ENCODE results near the gene PGAM5. TPM values are rescaled to one million over a fixed set of nuclear protein-coding genes. Genes with fewer than 3 reads are reported as not detected.
A peak's percentile ranks its signal among the peaks of the same experiment; 100 is the strongest.

PGAM5 gene
- total and polyA plus RNA-seq, 3 donors from 2014 or later, result 37.2 to 48.0 (median 40.9) TPM

GRCh38 chr12:132695431-132695830 lies 15.2 kb upstream of the PGAM5 start:
- no peaks in the 10 kb centered on the region for H3K4me1 ChIP-seq
- no peak for TF ChIP-seq CTCF (IDR thresholded peaks at IDR 0.05)
- H3K9me3 ChIP-seq, result no peaks in the 10 kb centered on the region
- WGBS, 2 donors, result 80 to 83% methylated on average over 12 of the region's 12 CpGs
- H3K27me3 ChIP-seq, result no peaks in the 10 kb centered on the region
- H3K4me3 ChIP-seq, result no peak overlapping the region
- H3K27ac ChIP-seq, result no peak overlapping the region
- DNase-seq, result peak; percentile 48
- no peaks in the 10 kb centered on the region for H3K36me3 ChIP-seq (ENCODE audit: low read depth, missing control alignments)
- intact Hi-C loops (cut with DNase I; ENCODE audit: low total_unique reads), result no loop called here

GRCh38 chr12:132698341-132698740 lies 12.3 kb upstream of the PGAM5 start:
- Histone ChIP-seq H3K4me3 (no peak overlapping the region), H3K4me1 (no peaks in the 10 kb centered on the region), H3K27me3 (no peaks in the 10 kb centered on the region), H3K36me3 (ENCODE audit: low read depth, missing control alignments) (no peaks in the 10 kb centered on the region), H3K27ac (no peak overlapping the region), H3K9me3 (no peaks in the 10 kb centered on the region)
- DNase-seq, result no peak
- intact Hi-C loops (cut with DNase I; ENCODE audit: low total_unique reads), result no loop called here
- WGBS, 2 donors, result 94 to 95% methylated on average over 5 of the region's 5 CpGs
- no peak for TF ChIP-seq POLR2A (IDR thresholded peaks at IDR 0.05)

DNA sequence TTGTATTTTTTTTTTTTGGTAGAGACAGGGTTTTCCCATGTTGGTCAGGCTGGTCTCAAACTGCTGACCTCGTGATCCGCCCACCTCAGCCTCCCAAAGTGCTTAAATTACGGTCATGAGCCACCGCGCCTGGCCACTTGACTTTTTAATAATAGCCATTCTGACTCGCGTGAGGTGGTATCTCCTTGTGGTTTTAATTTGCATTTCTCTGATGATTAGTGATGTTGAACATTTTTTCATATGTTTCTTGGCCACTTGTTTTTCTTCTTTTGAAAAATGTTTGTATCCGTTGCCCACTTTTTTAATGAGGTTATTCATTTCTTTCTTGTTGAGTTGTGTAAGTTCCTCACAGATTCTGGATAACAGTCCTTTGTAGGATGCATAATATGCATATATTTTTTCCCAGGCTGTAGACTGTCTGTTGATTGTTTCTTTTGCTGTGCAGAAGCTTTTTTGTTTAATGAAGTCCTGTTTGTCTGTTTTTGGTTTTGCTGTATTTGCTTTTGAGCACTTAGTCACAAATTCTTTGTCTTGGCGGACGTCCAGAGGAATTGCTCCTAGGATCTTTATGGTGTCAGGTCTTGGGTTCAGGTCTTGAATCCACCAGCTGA lies 10.3 kb upstream of the PGAM5 start:
- no peak overlapping the region for H3K27ac ChIP-seq
- 94 to 97% methylated on average over 10 of the region's 10 CpGs for WGBS, 2 donors
- TF ChIP-seq CTCF (IDR thresholded peaks at IDR 0.05) (no peak), POLR2A (IDR thresholded peaks at IDR 0.05) (no peak)
- no peak overlapping the region for H3K4me3 ChIP-seq
- H3K36me3 ChIP-seq (ENCODE audit: low read depth, missing control alignments), result no peaks in the 10 kb centered on the region
- H3K27me3 ChIP-seq, result no peaks in the 10 kb centered on the region
- intact Hi-C loops (cut with DNase I; ENCODE audit: low total_unique reads), result no loop called here
- H3K9me3 ChIP-seq, result no peaks in the 10 kb centered on the region
- H3K4me1 ChIP-seq, result no peaks in the 10 kb centered on the region
- DNase-seq, result no peak

DNA sequence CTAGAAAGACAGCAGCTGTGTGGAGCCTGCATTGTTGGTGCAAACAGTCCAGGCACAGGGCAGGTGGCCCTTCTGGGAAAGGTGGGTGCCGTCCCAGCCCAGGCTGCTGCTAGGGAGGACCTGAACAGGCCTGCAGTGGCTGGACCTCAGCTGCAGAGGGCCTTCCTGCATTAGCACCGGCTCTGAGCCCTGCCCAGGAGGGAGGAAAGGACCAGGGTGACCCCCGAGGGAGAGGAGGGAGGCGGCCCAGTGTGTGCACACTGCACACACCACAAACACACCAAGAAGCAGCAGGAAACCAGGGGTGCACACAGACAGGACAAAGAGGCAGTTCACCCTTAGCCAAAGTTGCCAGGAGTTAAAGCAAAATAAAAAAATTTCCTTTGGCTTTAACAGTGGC lies 8.0 kb upstream of the PGAM5 start:
- intact Hi-C loops (cut with DNase I; ENCODE audit: low total_unique reads), result no loop called here
- Histone ChIP-seq H3K4me3 (no peak overlapping the region), H3K9me3 (no peaks in the 10 kb centered on the region), H3K27ac (no peak overlapping the region), H3K36me3 (ENCODE audit: low read depth, missing control alignments) (no peaks in the 10 kb centered on the region), H3K27me3 (no peaks in the 10 kb centered on the region), H3K4me1 (no peaks in the 10 kb centered on the region)
- WGBS, 2 donors, result 70 to 71% methylated on average over 2 to 4 of the region's 4 CpGs
- no peak for DNase-seq
- TF ChIP-seq CTCF (IDR thresholded peaks at IDR 0.05) (no peak), POLR2A (IDR thresholded peaks at IDR 0.05) (no peak)

DNA sequence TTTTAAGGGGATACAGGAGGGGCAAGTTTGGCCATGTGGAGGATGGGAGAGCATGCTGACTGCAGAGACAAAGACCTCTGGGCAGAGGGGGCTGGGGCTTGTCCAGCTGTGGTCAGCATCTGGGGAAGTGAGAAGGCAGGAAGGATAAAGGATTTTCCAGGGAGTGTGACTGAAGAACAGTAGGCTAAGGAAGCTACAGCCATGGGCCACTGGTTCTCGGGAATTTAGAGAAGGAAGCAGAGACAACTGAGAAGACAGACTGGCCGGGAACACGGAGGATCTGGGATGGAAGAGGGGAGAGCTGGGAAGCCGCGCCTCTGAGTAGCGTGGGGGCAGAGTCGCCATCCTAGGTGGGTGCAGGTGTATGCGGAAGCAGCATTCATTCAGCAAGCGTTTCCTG lies 7.0 kb upstream of the PGAM5 start:
- no peaks in the 10 kb centered on the region for H3K27me3 ChIP-seq
- H3K4me3 ChIP-seq, result no peak overlapping the region
- no peak overlapping the region for H3K27ac ChIP-seq
- TF ChIP-seq POLR2A (IDR thresholded peaks at IDR 0.05), result no peak
- DNase-seq, result no peak
- no peaks in the 10 kb centered on the region for H3K9me3 ChIP-seq
- H3K4me1 ChIP-seq, result no peaks in the 10 kb centered on the region
- 92% methylated on average over 9 of the region's 9 CpGs for WGBS, 2 donors
- no peaks in the 10 kb centered on the region for H3K36me3 ChIP-seq (ENCODE audit: low read depth, missing control alignments)
- intact Hi-C loops (cut with DNase I; ENCODE audit: low total_unique reads), result no loop called here

- Histone ChIP-seq H3K4me1 (peaks cover 13% of the 10 kb centered on the region), H3K9me3 (no peaks in the 10 kb centered on the region), H3K27ac (no peak overlapping the region), H3K4me3 (no peak overlapping the region), H3K27me3 (no peaks in the 10 kb centered on the region), H3K36me3 (ENCODE audit: low read depth, missing control alignments) (no peaks in the 10 kb centered on the region)
- TF ChIP-seq CTCF (IDR thresholded peaks at IDR 0.05) (no peak), POLR2A (IDR thresholded peaks at IDR 0.05) (no peak)
- no peak for DNase-seq
- WGBS, 2 donors, result 94% methylated on average over 6 of the region's 6 CpGs
- intact Hi-C loops (cut with DNase I; ENCODE audit: low total_unique reads), result no loop called here
Measured at GRCh38 chr12:132707241-132707640, 3.4 kb upstream of the PGAM5 start.
